H9 (cell line): Measurements from ENCODE around the gene ZNF423. TPM values are rescaled to one million over a fixed set of nuclear protein-coding genes. Genes with fewer than 3 reads are reported as not detected.

Source experiments
- DNase-seq: peaks from one replicate; pipeline ENCODE4 v3.0.0-alpha.2; 2017
- H2AFZ ChIP-seq: one replicate; pipeline ENCODE4 v1.6.1; 2013; ENCODE audit warnings: mild to moderate bottlenecking, low read length, control low read depth, moderate library complexity
- H2AK5ac ChIP-seq: 2 replicates; pipeline ENCODE4 v1.6.1; 2013; ENCODE audit warnings: low read length, control low read depth, mixed read lengths; ENCODE audit not compliant: insufficient read length
- H2BK120ac ChIP-seq: one replicate; pipeline ENCODE4 v1.6.1; 2013; ENCODE audit warnings: low read depth, mild to moderate bottlenecking, low read length, control low read depth, inconsistent platforms; ENCODE audit not compliant: poor library complexity, severe bottlenecking
- H2BK12ac ChIP-seq: 2 replicates; pipeline ENCODE4 v1.6.1; 2013; ENCODE audit warnings: low read length, control low read depth, mixed read lengths, low read depth; ENCODE audit not compliant: insufficient read length
- H2BK15ac ChIP-seq: 2 replicates; pipeline ENCODE4 v1.6.1; 2013; ENCODE audit warnings: low read depth, low read length, control low read depth
- H2BK20ac ChIP-seq: one replicate; pipeline ENCODE4 v1.6.1; 2013; ENCODE audit warnings: low read depth, mild to moderate bottlenecking, low read length, control low read depth, inconsistent platforms; ENCODE audit not compliant: poor library complexity, severe bottlenecking
- H2BK5ac ChIP-seq: 2 replicates; pipeline ENCODE4 v1.6.1; 2013; ENCODE audit warnings: low read length, control low read depth, mixed read lengths; ENCODE audit not compliant: insufficient read length
- H3K14ac ChIP-seq: 2 replicates; pipeline ENCODE4 v1.6.1; 2013; ENCODE audit warnings: low read length, control low read depth; ENCODE audit not compliant: insufficient read depth
- H3K18ac ChIP-seq: 2 replicates; pipeline ENCODE4 v1.6.1; 2013; ENCODE audit warnings: low read depth, mild to moderate bottlenecking, mixed read lengths, low read length, control low read depth; ENCODE audit not compliant: insufficient read length
- H3K23ac ChIP-seq: 2 replicates; pipeline ENCODE4 v1.6.1; 2013; ENCODE audit warnings: low read length, control low read depth, mixed read lengths, low read depth; ENCODE audit not compliant: insufficient read length
- H3K23me2 ChIP-seq: 2 replicates; pipeline ENCODE4 v1.6.1; 2013; ENCODE audit warnings: low read depth, mild to moderate bottlenecking, mixed read lengths, low read length, control low read depth; ENCODE audit not compliant: insufficient read length, poor library complexity, severe bottlenecking
- H3K27ac ChIP-seq: 2 replicates; pipeline ENCODE4 v1.5.1; 2013; ENCODE audit warnings: low read length, control low read depth, mixed read lengths, low read depth; ENCODE audit not compliant: insufficient read length
- H3K27me3 ChIP-seq: 2 replicates; pipeline ENCODE4 v1.6.1; 2013; ENCODE audit warnings: low read length, control low read depth, inconsistent platforms; ENCODE audit not compliant: insufficient read depth
- H3K4ac ChIP-seq: 2 replicates; pipeline ENCODE4 v1.6.1; 2013; ENCODE audit warnings: low read depth, mild to moderate bottlenecking, control low read depth, inconsistent platforms, low read length, moderate library complexity
- H3K4me1 ChIP-seq: 2 replicates; pipeline ENCODE4 v1.6.1; 2013; ENCODE audit warnings: low read length, control low read depth, inconsistent platforms; ENCODE audit not compliant: insufficient read depth
- H3K4me2 ChIP-seq: 2 replicates; pipeline ENCODE4 v1.6.1; 2013; ENCODE audit warnings: low read length, control low read depth, mixed read lengths; ENCODE audit not compliant: insufficient read length, insufficient read depth
- H3K56ac ChIP-seq: 2 replicates; pipeline ENCODE4 v1.6.1; 2013; ENCODE audit warnings: low read depth, mild to moderate bottlenecking, mixed read lengths, low read length, control low read depth; ENCODE audit not compliant: insufficient read length
- H3K79me1 ChIP-seq: 2 replicates; pipeline ENCODE4 v1.6.1; 2013; ENCODE audit warnings: low read depth, mild to moderate bottlenecking, moderate library complexity, low read length, control low read depth, inconsistent platforms; ENCODE audit not compliant: insufficient read depth, poor library complexity, severe bottlenecking
- H3K79me2 ChIP-seq: 2 replicates; pipeline ENCODE4 v1.6.1; 2013; ENCODE audit warnings: low read length, control low read depth, inconsistent platforms; ENCODE audit not compliant: insufficient read depth
- H3K9ac ChIP-seq: 2 replicates; pipeline ENCODE4 v1.6.1; 2013; ENCODE audit warnings: low read length, control low read depth, mixed read lengths; ENCODE audit not compliant: insufficient read length; ENCODE audit errors: extremely low read depth
- H3K9me3 ChIP-seq: one replicate; pipeline ENCODE4 v1.6.1; 2013; ENCODE audit warnings: low read depth, low read length, inconsistent platforms; ENCODE audit not compliant: control insufficient read depth
- H3T11ph ChIP-seq: one replicate; pipeline ENCODE4 v1.6.1; 2013; ENCODE audit warnings: mild to moderate bottlenecking, low read length, control low read depth, inconsistent platforms
- H4K20me1 ChIP-seq: one replicate; pipeline ENCODE4 v1.6.1; 2013; ENCODE audit not compliant: control insufficient read depth, insufficient read length, insufficient read depth
- H4K5ac ChIP-seq: 2 replicates; pipeline ENCODE4 v1.6.1; 2013; ENCODE audit warnings: low read depth, mild to moderate bottlenecking, mixed read lengths, low read length, control low read depth; ENCODE audit not compliant: insufficient read length
- H4K8ac ChIP-seq: replicated peaks from 2 replicates; pipeline ENCODE4 v1.6.1; 2013; ENCODE audit warnings: low read length, control low read depth, mixed read lengths, low read depth; ENCODE audit not compliant: insufficient read length
- H4K91ac ChIP-seq: 2 replicates; pipeline ENCODE4 v1.6.1; 2013; ENCODE audit warnings: low read depth, mild to moderate bottlenecking, moderate library complexity, mixed read lengths, low read length, control low read depth; ENCODE audit not compliant: insufficient read length
- H3K27ac Mint-ChIP-seq, 3 experiments: 2 replicates in 2 of 3; 3 replicates in 1 of 3; pipeline ENCODE4 v1.8.0; 2020 to 2021; ENCODE audit warnings: mixed read lengths in 3 of 3, mild to moderate bottlenecking in 1 of 3, moderate library complexity in 1 of 3
- H3K27me3 Mint-ChIP-seq: 2 replicates; pipeline ENCODE4 v1.8.0; 2021; ENCODE audit warnings: low read depth, mild to moderate bottlenecking, moderate library complexity, mixed read lengths
- H3K36me3 Mint-ChIP-seq, 3 experiments: 2 replicates in 2 of 3; 3 replicates in 1 of 3; pipeline ENCODE4 v1.8.0; 2020 to 2021; ENCODE audit warnings: low read depth in 3 of 3, mixed read lengths in 3 of 3; ENCODE audit not compliant: insufficient read depth in 1 of 3
- H3K4me1 Mint-ChIP-seq, 2 experiments: 2 replicates each; pipeline ENCODE4 v1.8.0; 2020; ENCODE audit warnings: mixed read lengths in 2 of 2
- H3K4me3 Mint-ChIP-seq, 2 experiments: 2 replicates in 1 of 2; 3 replicates in 1 of 2; pipeline ENCODE4 v1.8.0; 2020 to 2021; ENCODE audit warnings: mild to moderate bottlenecking in 2 of 2, mixed read lengths in 2 of 2, moderate library complexity in 1 of 2
- H3K9me3 Mint-ChIP-seq, 2 experiments: 2 replicates in 1 of 2; 3 replicates in 1 of 2; pipeline ENCODE4 v1.8.0; 2020; ENCODE audit warnings: mild to moderate bottlenecking in 2 of 2, mixed read lengths in 2 of 2, moderate library complexity in 1 of 2
- WGBS: extraction: QIAGEN DNeasy Blood & Tissue Kit; methylation state at CpG from one replicate; pipeline ENCODE4 v1.1.7; 2013; ENCODE audit warnings: missing lambda C conversion rate, low lambda C conversion rate, mixed read lengths; ENCODE audit not compliant: insufficient read length; ENCODE audit errors: extremely low coverage; 5-methylcytosine and 5-hydroxymethylcytosine counted together
- total RNA-seq: library from RNA; stranded (reverse); gene quantifications from 2 replicates; pipeline ENCODE4 v1.2.1, GENCODE V29; 2021
- TF ChIP-seq, protein P1 (sequence below): fragments of 200-600 bp; sonication (generic); conservative IDR thresholded peaks from 3 replicates; pipeline ENCODE4 v1.8.0; 2021; ENCODE audit warnings: antibody characterized with exemption, mild to moderate bottlenecking

The ZNF423 gene
- total RNA-seq, 1 experiment from 2014 or later: 51.5 TPM

DNA sequence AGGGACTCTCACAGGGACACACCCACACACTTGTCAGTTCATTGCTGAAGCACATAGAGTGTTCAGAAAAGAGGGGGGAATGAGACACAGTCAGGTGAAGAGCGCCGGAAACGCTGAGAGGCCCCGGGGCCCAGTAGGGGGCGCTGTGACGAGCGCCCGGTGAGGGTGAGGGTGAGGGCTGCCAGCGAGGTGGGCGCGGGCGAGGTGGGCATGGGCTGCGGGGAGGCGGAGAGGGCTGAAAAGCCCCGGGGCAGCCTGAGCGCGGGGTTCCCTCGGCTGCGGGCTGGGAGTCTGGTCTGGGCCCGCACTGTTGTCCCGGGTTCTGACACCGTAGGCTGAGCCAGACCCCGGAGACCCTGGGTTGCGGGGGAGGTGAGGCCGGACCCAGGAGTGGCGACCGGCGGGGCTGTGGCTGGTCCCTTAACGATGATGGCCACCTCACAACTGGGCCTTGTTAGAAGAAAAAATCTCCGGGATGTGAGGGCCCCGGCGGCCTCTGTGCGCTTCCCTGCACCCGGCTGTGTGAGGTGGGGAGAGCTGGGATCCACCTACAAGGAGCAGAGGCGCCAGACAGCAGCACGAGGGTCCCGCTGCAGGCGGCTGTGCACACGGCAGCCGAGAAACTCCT, 390.9 kb downstream of the ZNF423 start:
- H2AFZ ChIP-seq: no peak overlapping the region
- H3K9ac ChIP-seq: no peak overlapping the region
- H2BK20ac ChIP-seq: no peak overlapping the region
- H3K4me2 ChIP-seq: peak overlapping the region; percentile 44
- no peaks in the 10 kb centered on the region for H4K20me1 ChIP-seq
- no peak overlapping the region for H4K91ac ChIP-seq
- peaks cover 5% of the 10 kb centered on the region for H3K23me2 ChIP-seq
- no peak overlapping the region for H2BK12ac ChIP-seq
- no peak overlapping the region for H2AK5ac ChIP-seq
- peak overlapping the region in 1 of 3 experiments; percentile 20; a peak in 1 of 7 replicates for H3K27ac Mint-ChIP-seq
- peak overlapping the region; percentile 84; the same call in 1 of the 2 replicates for H3K14ac ChIP-seq
- peaks cover 12 to 28% of the 10 kb centered on the region in 2 experiments for H3K4me1 Mint-ChIP-seq
- no peak overlapping the region for H3K4ac ChIP-seq
- H2BK15ac ChIP-seq: no peak overlapping the region
- H3K9me3 Mint-ChIP-seq: no peaks in the 10 kb centered on the region
- H3K79me1 ChIP-seq: no peaks in the 10 kb centered on the region
- no peak overlapping the region for H2BK120ac ChIP-seq
- no peak overlapping the region for H2BK5ac ChIP-seq
- no peaks in the 10 kb centered on the region for H3K79me2 ChIP-seq
- H4K5ac ChIP-seq: no peak overlapping the region
- no peaks in the 10 kb centered on the region; the same call in 1 of the 2 replicates for H3K4me1 ChIP-seq
- TF ChIP-seq, protein P1, sequence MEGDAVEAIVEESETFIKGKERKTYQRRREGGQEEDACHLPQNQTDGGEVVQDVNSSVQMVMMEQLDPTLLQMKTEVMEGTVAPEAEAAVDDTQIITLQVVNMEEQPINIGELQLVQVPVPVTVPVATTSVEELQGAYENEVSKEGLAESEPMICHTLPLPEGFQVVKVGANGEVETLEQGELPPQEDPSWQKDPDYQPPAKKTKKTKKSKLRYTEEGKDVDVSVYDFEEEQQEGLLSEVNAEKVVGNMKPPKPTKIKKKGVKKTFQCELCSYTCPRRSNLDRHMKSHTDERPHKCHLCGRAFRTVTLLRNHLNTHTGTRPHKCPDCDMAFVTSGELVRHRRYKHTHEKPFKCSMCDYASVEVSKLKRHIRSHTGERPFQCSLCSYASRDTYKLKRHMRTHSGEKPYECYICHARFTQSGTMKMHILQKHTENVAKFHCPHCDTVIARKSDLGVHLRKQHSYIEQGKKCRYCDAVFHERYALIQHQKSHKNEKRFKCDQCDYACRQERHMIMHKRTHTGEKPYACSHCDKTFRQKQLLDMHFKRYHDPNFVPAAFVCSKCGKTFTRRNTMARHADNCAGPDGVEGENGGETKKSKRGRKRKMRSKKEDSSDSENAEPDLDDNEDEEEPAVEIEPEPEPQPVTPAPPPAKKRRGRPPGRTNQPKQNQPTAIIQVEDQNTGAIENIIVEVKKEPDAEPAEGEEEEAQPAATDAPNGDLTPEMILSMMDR: peak; percentile 99
- H3K27me3 ChIP-seq: no peaks in the 10 kb centered on the region; the same call in 1 of the 2 replicates
- no peak overlapping the region for H3K23ac ChIP-seq
- peak; percentile 73 for DNase-seq
- H3T11ph ChIP-seq: no peak overlapping the region
- no peaks in the 10 kb centered on the region for H3K36me3 Mint-ChIP-seq
- peak overlapping the region; percentile 66 to 80 for H3K4me3 Mint-ChIP-seq
- H3K27me3 Mint-ChIP-seq: peaks cover 32% of the 10 kb centered on the region
- H4K8ac ChIP-seq: no peak overlapping the region
- no CpG with 5 or more reads among the region's 40 CpGs for WGBS
- H3K18ac ChIP-seq: no peak overlapping the region
- no peak overlapping the region for H3K27ac ChIP-seq
- no peaks in the 10 kb centered on the region for H3K9me3 ChIP-seq
- no peak overlapping the region for H3K56ac ChIP-seq
